WTC11 (cell line): ENCODE results near the gene PDE4B.

Experiments
- ATF2 ChIP-seq: sonication (generic); formaldehyde crosslinking; IDR thresholded peaks from 2 replicates; pipeline ENCODE4 v1.8.1; 2022; ENCODE audit warnings: low read depth, missing genetic modification reagents, borderline replicate concordance
- CREB1 ChIP-seq: sonication (generic); formaldehyde crosslinking; IDR thresholded peaks from 2 replicates; pipeline ENCODE4 v1.8.0; 2023; ENCODE audit warnings: mild to moderate bottlenecking, missing genetic modification reagents
- CTCF ChIP-seq: fragments of 200-600 bp; IDR thresholded peaks from 2 replicates; pipeline ENCODE4 v1.8.0; 2022; ENCODE audit warnings: antibody characterized with exemption
- E2F1 ChIP-seq: sonication (generic); formaldehyde crosslinking; IDR thresholded peaks from 2 replicates; pipeline ENCODE4 v1.8.0; 2022; ENCODE audit warnings: mild to moderate bottlenecking, missing genetic modification reagents
- MXD4 ChIP-seq: fragments of 250-450 bp; sonication (Bioruptor Pico); IDR thresholded peaks from 2 replicates; pipeline ENCODE4 v1.8.0; 2021; ENCODE audit warnings: mild to moderate bottlenecking, moderate library complexity, borderline replicate concordance
- SP1 ChIP-seq: sonication (generic); formaldehyde crosslinking; conservative IDR thresholded peaks from 2 replicates; pipeline ENCODE4 v1.8.1; 2022; ENCODE audit warnings: missing genetic modification reagents
- TCF7 ChIP-seq: sonication (generic); formaldehyde crosslinking; IDR thresholded peaks from 2 replicates; pipeline ENCODE4 v1.8.0; 2022; ENCODE audit warnings: mild to moderate bottlenecking, low read depth, missing genetic modification reagents, moderate library complexity

GRCh38 chr1:66242646-66243547 is 450.2 kb downstream of the PDE4B start:
- TF ChIP-seq E2F1 (CRISPR knock-in tag) (no peak), TCF7 (CRISPR knock-in tag) (no peak), SP1 (no peak), CTCF (peak; percentile 76), CREB1 (CRISPR knock-in tag) (no peak), MXD4 (CRISPR knock-in tag) (no peak), ATF2 (CRISPR knock-in tag) (no peak)
